ENCODE data around the gene ME3.

DNA sequence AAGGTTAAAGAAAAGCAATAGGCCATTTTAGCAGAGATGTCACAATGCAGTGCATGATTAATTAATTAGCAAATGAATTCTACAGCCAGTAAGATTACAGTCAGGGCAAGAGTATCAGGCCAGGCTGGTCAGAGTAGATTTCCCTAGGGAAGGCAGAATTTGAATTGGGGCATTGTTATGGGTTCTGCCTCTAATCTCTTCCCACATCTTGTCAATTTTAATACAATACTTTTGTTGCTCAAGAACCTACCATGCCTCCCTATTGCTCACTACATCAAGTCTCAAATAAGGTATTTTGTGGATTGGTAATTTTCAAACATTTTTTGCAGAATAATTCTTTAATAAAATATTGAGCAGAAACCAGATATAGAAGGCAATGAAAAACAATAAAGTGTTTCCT, 194.1 kb downstream of the ME3 start:
- TF ChIP-seq POLR2A (IDR thresholded peaks at IDR 0.05) (no peak), CTCF (IDR thresholded peaks at IDR 0.05) (no peak)

Data from vagina (tissue), 2 donors.